ENCODE data around the gene ZNF382.
A peak's percentile ranks its signal among the peaks of the same experiment; 100 is the strongest.

The ZNF382 gene

DNA sequence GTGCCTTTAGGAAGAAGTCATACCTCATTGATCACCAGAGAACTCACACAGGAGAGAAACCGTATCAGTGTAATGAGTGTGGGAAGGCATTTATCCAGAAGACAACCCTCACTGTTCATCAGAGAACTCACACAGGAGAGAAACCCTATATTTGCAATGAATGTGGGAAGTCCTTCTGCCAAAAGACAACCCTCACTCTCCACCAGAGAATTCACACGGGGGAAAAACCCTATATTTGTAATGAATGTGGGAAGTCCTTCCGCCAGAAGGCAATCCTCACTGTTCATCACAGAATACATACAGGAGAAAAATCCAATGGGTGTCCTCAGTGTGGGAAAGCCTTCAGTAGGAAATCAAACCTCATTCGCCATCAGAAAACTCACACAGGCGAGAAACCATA is 21.9 kb downstream of the ZNF382 start:
- no peak for DNase-seq (ENCODE audit: low read depth)
- TF ChIP-seq, protein P1, sequence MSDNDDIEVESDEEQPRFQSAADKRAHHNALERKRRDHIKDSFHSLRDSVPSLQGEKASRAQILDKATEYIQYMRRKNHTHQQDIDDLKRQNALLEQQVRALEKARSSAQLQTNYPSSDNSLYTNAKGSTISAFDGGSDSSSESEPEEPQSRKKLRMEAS (IDR thresholded peaks at IDR 0.05; ENCODE audit: low read depth, low read length), result no peak
- TF ChIP-seq MYC (IDR thresholded peaks at IDR 0.05; ENCODE audit: low read depth, low read length) (no peak), POLR2A (IDR thresholded peaks at IDR 0.05; ENCODE audit: extremely low read depth, insufficient read length) (no peak), CTCF (IDR thresholded peaks at IDR 0.05; ENCODE audit: low read depth, low read length) (no peak)
- H3K4me3 ChIP-seq (ENCODE audit: low read depth, low read length), result no peak overlapping the region

- no peak for DNase-seq (ENCODE audit: low read depth)
- no peak for TF ChIP-seq MYC (IDR thresholded peaks at IDR 0.05; ENCODE audit: low read depth, low read length)
- TF ChIP-seq, protein P1 (IDR thresholded peaks at IDR 0.05; ENCODE audit: low read depth, low read length), result no peak
- no peak for TF ChIP-seq CTCF (IDR thresholded peaks at IDR 0.05; ENCODE audit: low read depth, low read length)
- no peak for TF ChIP-seq POLR2A (IDR thresholded peaks at IDR 0.05; ENCODE audit: extremely low read depth, insufficient read length)
- H3K4me3 ChIP-seq (ENCODE audit: low read depth, low read length), result no peak overlapping the region
Observed at GRCh38 chr19:36635342-36635741, 30.2 kb downstream of the ZNF382 start.

- TF ChIP-seq POLR2A (IDR thresholded peaks at IDR 0.05; ENCODE audit: extremely low read depth, insufficient read length) (no peak), CTCF (IDR thresholded peaks at IDR 0.05; ENCODE audit: low read depth, low read length) (no peak), MYC (IDR thresholded peaks at IDR 0.05; ENCODE audit: low read depth, low read length) (no peak)
- TF ChIP-seq, protein P1 (IDR thresholded peaks at IDR 0.05; ENCODE audit: low read depth, low read length), result no peak
- DNase-seq (ENCODE audit: low read depth), result peak; percentile 1
- no peak overlapping the region for H3K4me3 ChIP-seq (ENCODE audit: low read depth, low read length)
Observed at GRCh38 chr19:36638862-36639510, 33.9 kb downstream of the ZNF382 start.

GRCh38 chr19:36646746-36647145 is 41.6 kb downstream of the ZNF382 start:
- no peak for DNase-seq (ENCODE audit: low read depth)
- H3K4me3 ChIP-seq (ENCODE audit: low read depth, low read length), result no peak overlapping the region
- TF ChIP-seq, protein P1 (IDR thresholded peaks at IDR 0.05; ENCODE audit: low read depth, low read length), result no peak
- TF ChIP-seq CTCF (IDR thresholded peaks at IDR 0.05; ENCODE audit: low read depth, low read length) (no peak), POLR2A (IDR thresholded peaks at IDR 0.05; ENCODE audit: extremely low read depth, insufficient read length) (no peak)

DNA sequence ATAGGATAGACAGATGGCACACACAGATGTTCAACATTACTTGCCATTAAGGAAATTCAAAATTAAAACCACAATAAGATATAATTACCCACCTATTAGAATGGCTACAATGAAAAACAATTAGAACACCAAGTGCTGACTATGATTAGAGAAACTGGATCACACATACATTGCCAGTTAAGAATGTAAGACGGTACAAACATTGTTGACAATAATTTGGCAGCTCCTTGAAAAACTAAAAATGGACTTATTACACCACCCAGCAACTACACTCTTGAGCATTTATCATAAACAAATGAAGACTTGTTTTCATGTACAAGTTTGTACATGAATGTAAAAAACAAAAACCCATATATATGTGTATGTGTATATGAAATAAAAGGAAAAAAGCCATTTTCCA is 47.8 kb downstream of the ZNF382 start:
- DNase-seq (ENCODE audit: low read depth), result no peak
- H3K4me3 ChIP-seq (ENCODE audit: low read depth, low read length), result no peak overlapping the region
- TF ChIP-seq POLR2A (IDR thresholded peaks at IDR 0.05; ENCODE audit: extremely low read depth, insufficient read length), result no peak

GRCh38 chr19:36665832-36666231 is 60.7 kb downstream of the ZNF382 start:
- DNase-seq (ENCODE audit: low read depth), result no peak
- H3K4me3 ChIP-seq (ENCODE audit: low read depth, low read length), result peak overlapping the region; percentile 88
- TF ChIP-seq, protein P1 (IDR thresholded peaks at IDR 0.05; ENCODE audit: low read depth, low read length), result no peak
- TF ChIP-seq MYC (IDR thresholded peaks at IDR 0.05; ENCODE audit: low read depth, low read length), result no peak
- TF ChIP-seq CTCF (IDR thresholded peaks at IDR 0.05; ENCODE audit: low read depth, low read length), result no peak
- TF ChIP-seq POLR2A (IDR thresholded peaks at IDR 0.05; ENCODE audit: extremely low read depth, insufficient read length), result no peak
